Measurements from ENCODE around the gene TSPAN6. TPM values are rescaled to one million over a fixed set of nuclear protein-coding genes. Genes with fewer than 3 reads are reported as not detected.

TSPAN6 gene
- total and polyA plus RNA-seq, 9 of the 15 experiments (the other 6 are each of a cell fraction or from before 2014, with no cell fraction given): 0.04 to 0.68 (median 0.11) TPM; not detected in 6

DNA sequence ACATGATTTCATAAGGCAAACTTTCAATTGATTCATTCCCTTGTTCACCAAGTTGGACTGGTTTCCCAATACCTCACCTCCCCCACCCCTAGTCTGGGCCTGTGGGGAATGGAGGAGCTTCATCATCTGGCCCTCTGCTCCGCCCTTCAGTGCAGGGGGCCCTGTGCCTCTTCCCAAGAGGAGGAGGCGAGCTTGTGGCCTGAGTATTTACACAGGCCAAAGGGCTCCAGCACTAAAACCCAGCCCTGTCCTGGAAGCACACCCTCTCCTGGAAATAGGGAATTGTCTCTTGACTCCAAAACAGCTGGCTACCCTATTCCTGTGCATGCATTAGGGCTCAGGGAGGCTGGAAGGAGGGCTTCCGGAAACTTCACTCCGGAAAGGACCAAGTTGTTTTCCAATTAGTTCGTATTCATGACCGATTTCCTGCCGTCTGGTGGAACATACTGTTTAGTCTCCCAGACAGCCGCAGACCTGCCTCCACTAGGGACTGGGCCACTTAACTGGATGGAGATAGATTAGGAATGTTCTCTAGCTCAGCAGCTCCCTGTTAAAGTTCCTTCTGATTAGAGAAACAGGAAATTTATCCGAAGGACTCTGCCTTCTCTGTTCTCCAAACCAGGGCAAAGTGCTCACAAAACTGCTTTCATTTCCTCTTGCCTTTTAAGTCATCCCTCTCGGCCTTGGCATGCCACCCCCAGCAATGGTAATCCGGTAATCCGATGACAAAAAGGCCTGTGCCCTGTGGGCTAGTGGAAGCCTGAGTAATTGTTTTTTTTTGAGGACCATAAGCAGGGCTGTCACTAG, 13.1 kb upstream of the TSPAN6 start (continued):
- no peak for TF ChIP-seq SIX5 (IDR thresholded peaks at IDR 0.05; ENCODE audit: borderline replicate concordance in 1 of 2, insufficient read depth in 1 of 2, low read depth in 1 of 2, low read length in 2 of 2)
- no peak for TF ChIP-seq SMAD2 (IDR thresholded peaks at IDR 0.05; ENCODE audit: low read depth, low read length)
- no peak for TF ChIP-seq ZNF77 (CRISPR knock-in tag; IDR thresholded peaks at IDR 0.05)

DNA sequence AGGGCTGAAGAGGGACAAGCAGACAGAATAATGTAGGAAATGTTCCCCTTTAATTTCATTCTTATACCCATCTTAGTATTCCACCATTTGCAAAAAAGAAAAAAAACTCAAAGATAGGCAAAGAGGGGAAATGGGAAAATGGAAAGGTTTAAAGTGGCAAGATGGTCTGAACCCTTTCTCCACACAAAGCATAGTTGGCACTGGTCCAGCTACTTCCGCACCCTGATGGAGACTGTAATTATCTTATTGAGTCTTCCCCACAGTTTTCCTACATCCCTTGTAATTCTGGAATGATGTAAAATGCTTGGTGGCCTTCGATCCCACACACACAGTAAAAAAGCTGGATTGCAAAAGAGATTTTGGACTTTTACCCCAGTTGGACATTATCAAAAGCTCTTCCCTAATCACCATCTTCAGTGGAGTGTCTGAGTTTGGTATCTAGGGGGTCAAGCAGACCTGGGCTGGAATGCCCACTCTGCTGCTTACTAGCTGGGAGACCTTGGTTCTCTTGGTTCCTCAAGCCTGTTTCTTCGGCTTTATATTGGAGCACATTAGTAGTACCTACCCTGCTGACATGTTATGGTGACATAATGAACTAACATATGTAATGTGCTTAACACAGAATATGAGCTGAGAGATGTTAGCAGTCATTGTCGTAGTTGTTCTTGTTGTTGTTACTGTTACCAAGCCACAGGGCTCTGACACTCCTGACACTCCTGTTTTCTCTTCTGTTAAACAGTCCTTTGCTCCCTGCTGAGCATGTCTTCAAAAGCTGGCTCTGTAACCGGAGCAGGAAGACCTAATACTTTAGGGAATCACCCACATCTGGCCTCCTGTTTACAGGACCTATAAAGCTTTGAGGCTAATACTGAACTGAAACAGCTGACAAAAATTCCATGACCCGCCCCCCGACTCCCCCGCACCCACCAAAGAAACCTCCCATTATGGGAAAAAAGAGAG, 12.1 kb upstream of the TSPAN6 start:
- DNase-seq (ENCODE audit: extremely low read depth in 1 of 4, low spot score in 3 of 4) (no peak), ATAC-seq (no peak), FAIRE-seq (no peak)
- ChIA-PET POLR2A (no interaction called here), CTCF (ENCODE audit: low intra/inter-chr PET ratio) (no interaction called here)
- H3K27ac ChIP-seq (ENCODE audit: extremely low read depth, low read depth, low read length): no peak overlapping the region
- H3K9ac ChIP-seq (ENCODE audit: insufficient read depth in 1 of 2, low read depth in 2 of 2, low read length in 2 of 2): no peak overlapping the region
- H3K4me3 ChIP-seq: no peak overlapping the region
- intact Hi-C loops (cut with micrococcal nuclease) (no loop called here), in situ Hi-C loops (cut with MboI) (no loop called here)
- H3K4me2 ChIP-seq (ENCODE audit: insufficient read depth, low read length): no peak overlapping the region
- H2AFZ ChIP-seq (ENCODE audit: low read depth, low read length): no peak overlapping the region
- no peaks in the 10 kb centered on the region for H3K9me1 ChIP-seq (ENCODE audit: control insufficient read depth, insufficient read depth, low read length)
- no TSS peak for BruUV-seq (replicated peaks)
- no peaks in the 10 kb centered on the region for H3K79me2 ChIP-seq (ENCODE audit: control insufficient read depth, insufficient read depth, low read length)
- H3K36me3 ChIP-seq (ENCODE audit: control insufficient read depth, insufficient read depth, low read length): no peaks in the 10 kb centered on the region
- H3K27me3 ChIP-seq (ENCODE audit: control insufficient read depth in 2 of 2, insufficient read depth in 2 of 2, low read length in 2 of 2): no peaks in the 10 kb centered on the region
- no peaks in the 10 kb centered on the region for H3K4me1 ChIP-seq (replicated peaks in 1 of 2; ENCODE audit: control insufficient read depth in 2 of 2, insufficient read depth in 2 of 2, low read length in 2 of 2)
- H4K20me1 ChIP-seq (replicated peaks; ENCODE audit: control insufficient read depth, insufficient read depth, low read length): no peaks in the 10 kb centered on the region
- no peaks in the 10 kb centered on the region for H3K9me3 ChIP-seq (replicated peaks; ENCODE audit: control insufficient read depth, insufficient read depth, low read depth, low read length)
- WGBS (ENCODE audit: insufficient coverage, low coverage, missing lambda C conversion rate): 4% methylated on average over 7 of the region's 8 CpGs
- TF ChIP-seq NFIC (IDR thresholded peaks at IDR 0.05) (peak; percentile 67), TEAD2 (tag; IDR thresholded peaks at IDR 0.05) (no peak)
